Prostate gland (tissue), 1 donor: ENCODE data around the gene GSG1.

Experiments used
- POLR2A ChIP-seq: fragments of 450-650 bp; IDR thresholded peaks from one replicate; pipeline ENCODE4 v1.6.1; 2016; ENCODE audit warnings: antibody characterized with exemption, mild to moderate bottlenecking
- POLR2AphosphoS5 ChIP-seq: sonication (generic); formaldehyde crosslinking; IDR thresholded peaks from one replicate; pipeline ENCODE4 v1.6.1; 2017; ENCODE audit warnings: antibody characterized with exemption

DNA sequence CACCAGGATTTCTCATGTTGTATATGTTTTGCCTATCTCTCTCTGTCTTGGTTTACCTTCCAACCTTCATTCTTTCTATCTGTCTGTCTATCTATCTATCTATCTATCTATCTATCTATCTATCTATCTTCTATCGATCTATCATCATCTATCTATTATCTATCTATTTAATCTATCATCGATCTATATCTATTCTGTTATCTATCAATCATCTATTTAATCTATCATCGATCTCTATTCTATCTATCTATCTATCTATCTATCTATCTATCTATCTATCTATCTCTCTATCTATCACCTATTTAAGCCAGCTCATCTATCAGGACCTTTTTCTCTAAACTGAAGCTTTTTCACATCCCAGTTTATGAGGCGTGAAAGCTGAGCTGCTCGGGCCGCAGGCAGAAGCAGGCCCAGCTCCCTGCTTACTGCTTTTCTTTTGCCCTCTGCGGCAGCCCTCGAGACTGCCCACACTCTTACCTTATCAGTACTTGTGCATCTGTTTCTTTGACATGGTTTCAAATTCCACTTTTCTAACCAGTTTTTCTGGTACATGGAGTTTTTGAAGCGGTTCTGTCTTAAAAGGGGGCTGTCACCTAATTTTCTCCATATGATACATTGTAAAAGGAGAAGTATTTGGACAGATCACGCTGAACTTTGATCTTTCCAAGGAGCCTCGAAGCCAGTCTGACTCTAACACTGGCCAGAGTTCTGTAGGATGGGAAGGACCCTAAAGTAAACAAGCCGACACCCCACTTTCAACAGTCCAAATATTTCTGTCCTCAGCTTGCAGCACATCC, 44.4 kb upstream of the GSG1 start:
- no peak for TF ChIP-seq POLR2AphosphoS5
- no peak for TF ChIP-seq POLR2A
